GM21723 (cell line): ENCODE results near the gene FMR1.

Experiments used
- ATAC-seq: cut with Tn5 transposase; IDR thresholded peaks from one replicate; pipeline ENCODE4 v1.9.1; 2021; ENCODE audit warnings: mild to moderate bottlenecking, moderate library complexity; ENCODE audit not compliant: unreplicated experiment

Gene FMR1

DNA sequence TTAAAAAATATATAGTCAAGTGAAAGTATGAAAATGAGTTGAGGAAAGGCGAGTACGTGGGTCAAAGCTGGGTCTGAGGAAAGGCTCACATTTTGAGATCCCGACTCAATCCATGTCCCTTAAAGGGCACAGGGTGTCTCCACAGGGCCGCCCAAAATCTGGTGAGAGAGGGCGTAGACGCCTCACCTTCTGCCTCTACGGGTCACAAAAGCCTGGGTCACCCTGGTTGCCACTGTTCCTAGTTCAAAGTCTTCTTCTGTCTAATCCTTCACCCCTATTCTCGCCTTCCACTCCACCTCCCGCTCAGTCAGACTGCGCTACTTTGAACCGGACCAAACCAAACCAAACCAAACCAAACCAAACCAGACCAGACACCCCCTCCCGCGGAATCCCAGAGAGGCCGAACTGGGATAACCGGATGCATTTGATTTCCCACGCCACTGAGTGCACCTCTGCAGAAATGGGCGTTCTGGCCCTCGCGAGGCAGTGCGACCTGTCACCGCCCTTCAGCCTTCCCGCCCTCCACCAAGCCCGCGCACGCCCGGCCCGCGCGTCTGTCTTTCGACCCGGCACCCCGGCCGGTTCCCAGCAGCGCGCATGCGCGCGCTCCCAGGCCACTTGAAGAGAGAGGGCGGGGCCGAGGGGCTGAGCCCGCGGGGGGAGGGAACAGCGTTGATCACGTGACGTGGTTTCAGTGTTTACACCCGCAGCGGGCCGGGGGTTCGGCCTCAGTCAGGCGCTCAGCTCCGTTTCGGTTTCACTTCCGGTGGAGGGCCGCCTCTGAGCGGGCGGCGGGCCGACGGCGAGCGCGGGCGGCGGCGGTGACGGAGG lies at the start of gene FMR1:
Gene FMR1, plus strand, starts transcription at position 728 of the 831 bp plus-strand sequence. CDS start 261 bp downstream, outside the sequence.
- ATAC-seq = peak; percentile 80

DNA sequence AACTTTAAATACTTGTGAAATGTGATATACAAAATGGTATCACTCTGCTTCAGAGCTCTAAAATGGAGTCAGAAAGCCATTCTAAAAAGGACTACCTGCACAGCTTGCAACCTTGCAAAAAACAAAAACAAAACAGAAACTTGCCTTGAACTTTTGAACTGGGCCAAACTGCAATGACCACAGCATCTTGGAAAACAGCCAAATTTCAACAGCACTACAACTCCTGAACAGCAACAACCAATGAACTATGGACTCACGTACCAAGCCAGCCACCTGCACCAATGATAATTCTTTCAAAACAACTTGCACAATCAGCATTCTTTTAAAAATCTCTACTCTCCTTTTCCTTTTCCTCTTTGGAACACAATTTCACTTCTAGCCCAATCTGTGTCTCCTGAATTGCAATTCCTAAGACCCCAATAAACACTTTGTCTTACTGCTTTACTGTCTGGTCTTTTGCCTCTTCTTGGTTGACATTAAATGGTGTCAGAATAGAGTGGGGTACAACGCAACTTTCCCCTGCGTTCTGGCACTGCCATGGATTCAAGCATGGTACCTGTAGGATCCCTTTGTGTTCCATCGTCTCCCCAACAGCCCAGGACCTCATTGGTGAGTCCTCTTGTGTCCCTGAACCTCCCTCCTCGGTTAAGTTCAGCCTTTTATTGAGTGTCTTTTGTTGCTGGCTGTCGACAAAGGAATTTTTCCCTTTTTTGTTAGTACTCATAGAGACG lies 35.7 kb upstream of the FMR1 start:
- peak; percentile 96 for ATAC-seq

DNA sequence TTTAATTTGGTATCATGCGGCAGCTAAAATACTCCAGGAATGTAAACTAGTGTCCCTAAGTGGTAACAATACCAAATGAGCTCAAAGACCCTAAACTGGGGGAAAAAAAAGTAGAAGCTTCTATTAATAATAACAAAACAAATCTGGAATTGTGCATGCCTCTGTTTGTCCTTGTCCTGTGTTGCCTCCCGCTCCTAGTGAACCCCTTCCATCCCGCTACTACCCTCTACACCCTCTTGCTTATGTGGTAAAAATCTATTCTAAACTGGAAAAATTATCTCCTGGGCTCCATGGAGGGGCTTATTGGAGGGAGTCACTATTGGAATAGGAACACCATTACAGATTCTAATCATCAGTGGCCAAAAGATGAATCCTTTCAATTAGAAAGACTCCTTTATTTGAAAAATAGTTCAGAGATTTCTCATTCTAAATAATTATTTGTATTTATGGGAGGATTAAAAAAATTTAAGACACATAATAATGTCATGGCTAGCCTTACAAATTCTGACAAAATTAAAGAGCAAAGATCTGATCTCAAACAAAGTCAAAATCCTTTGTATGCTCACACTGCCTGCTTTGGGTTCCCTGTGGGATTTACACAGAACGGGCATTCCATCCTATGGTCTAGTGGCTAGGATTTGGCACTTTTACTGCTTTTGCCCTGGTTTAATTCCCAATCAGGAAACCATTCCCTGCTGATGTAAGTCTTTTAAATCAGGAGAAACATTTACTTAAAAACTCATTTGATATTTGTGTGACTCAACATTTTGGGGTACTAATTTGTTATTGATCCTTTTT lies 34.7 kb upstream of the FMR1 start:
- no peak for ATAC-seq

DNA sequence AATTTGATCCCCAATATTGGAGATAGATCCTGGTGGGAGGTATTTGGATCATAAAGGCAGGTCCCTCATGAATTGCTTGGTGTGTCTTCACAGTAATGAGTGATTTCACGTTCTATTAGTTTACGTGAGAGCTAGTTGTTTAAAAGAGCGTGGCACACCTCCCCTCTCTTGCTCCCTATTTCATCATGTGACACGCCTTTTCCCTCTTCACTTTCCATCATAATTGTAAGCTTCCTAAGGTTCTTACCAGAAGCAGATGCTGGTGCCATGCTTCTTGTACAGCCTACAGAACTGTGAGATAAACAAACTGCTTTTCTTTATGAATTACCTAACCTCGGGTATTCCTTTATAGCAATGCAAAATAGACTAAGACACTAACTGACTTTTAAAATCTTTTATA lies 34.0 kb upstream of the FMR1 start:
- no peak for ATAC-seq

DNA sequence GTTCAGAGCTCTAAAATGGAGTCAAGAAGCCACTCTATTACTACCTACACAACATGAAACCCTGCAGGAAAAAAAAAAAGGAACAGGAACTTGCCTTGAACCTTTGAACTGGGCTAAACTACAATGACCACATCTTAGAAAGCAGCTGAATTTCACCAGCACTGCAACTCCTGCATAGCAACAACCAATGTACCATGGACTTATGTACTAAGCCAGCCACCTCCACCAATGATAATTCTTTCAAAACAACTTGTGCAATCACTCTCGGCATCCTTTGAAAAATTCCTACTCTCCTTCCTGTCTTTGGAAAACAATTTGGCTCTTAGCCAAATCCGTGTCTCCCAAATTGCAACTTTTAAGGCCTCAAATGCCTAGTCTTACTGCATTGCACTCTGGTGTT lies 26.8 kb upstream of the FMR1 start:
- ATAC-seq = no peak

DNA sequence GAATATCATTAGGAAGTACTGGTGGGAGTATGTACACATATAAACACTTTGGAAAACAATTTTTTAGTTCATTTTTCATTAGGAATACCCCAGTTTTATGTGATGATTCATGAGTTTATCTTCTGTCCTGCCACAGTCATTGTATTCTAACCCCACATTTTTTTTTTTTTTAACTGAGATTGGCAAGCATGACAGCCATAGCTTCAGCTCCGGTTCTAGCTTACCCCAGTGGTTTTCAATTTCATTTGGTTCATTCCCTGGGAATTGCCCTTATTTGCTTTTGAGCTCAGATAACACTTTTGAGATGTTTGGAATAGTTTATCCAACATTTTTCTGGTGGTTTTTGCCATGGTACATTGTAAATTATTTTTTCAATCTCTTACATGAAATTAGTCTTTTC lies 21.0 kb upstream of the FMR1 start:
- no peak for ATAC-seq

DNA sequence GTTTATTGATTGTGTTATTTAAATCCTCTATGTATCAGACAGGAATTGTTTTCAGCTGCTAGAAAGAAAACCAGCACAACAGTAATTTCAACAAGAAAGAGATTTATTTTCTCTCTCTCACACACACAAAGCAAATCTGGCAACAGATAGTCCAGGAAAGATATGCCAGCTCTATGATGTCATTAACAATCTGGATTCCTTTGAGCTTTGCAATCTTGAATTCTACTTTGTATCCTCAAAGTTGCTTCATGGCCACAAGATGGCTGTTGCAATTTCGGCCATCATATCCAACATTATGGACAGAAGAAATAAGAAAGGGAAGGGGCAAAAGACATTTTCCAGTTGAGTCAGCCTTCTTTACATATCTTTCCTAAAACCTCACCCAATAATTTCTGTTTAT lies 19.8 kb upstream of the FMR1 start:
- no peak for ATAC-seq

DNA sequence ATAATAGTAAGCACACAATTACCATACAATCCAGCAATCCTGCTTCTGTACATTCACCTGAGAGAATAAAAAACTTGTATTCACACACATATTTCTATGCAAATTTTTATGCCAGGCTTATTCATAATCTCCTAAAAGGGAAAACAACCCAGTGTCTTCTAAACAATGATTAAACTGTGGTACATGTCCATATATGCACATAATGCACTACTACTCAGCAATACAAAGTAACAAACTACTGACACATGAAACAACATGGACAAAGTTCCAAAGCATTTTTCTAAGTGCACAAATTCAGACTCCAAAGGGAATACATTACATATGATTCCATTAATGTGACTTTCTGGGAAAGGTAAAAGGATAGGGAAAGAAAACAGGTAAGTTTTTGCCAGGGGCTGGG lies 18.0 kb upstream of the FMR1 start:
- ATAC-seq = no peak

DNA sequence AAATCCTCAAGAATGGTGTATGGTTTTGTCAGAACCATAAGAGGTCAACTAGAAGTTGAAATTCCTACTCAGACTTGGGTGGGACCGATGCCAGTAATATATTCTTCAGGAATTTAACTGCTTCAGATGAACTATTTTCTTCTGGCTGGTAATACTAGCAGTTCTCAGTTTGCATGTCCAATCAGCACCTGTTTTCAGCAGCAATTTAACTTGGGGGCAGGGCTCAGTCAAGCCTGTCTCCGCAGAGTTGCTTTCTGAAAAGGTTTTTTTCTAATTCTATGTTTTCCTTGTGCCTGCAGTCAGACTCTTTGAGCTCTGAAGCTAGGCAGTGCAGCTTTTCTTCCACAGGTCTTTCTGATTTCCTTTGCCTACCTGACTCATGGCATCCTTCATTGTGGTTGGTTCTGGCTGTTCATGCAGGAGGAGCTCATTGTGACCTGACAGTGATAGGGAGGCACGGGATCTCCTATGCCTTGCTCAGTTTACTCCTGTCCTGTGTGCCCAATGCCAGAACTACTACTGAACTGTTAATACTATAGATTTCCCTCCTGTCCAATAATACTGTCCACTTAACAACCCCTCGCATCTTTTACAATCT lies 17.3 kb upstream of the FMR1 start:
- no peak for ATAC-seq

DNA sequence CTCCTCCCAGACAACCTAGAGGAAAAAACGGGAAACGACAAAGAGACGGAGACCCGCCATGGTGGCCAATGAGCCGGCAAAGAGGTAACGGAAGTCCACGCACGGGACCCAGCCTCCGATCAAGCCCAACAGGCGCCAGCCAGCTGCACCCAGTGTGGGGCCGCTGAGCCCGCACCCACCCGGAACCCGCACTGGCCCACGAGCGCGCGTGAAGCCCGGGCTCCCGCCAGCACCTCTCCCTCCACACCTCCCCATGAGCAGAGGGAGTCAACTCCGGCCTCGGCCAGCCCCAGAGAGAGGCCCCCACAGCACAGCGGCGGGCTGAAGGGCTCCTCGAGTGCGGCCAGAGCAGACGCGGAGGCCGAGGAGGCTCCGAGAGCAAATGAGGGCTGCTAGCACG lies 14.6 kb upstream of the FMR1 start:
- no peak for ATAC-seq

DNA sequence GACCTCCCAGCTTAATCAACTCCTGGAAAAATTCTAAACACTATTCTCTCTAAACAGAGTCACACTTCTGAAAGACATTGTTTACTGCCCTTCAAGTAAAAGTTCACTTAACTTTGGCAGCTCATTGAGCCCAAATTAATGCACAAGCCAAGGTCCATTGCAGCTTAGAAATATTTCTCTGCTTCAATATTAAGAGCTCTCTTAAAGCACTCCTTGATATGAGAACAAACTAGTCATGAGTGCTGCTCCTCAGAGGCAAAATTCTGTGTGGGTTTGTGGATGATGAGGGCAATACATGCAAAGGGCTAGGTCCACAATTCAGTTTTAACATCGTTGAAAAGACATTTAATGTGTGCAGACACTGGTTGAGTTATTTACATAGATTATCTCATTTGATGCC lies 12.8 kb upstream of the FMR1 start:
- ATAC-seq = no peak

DNA sequence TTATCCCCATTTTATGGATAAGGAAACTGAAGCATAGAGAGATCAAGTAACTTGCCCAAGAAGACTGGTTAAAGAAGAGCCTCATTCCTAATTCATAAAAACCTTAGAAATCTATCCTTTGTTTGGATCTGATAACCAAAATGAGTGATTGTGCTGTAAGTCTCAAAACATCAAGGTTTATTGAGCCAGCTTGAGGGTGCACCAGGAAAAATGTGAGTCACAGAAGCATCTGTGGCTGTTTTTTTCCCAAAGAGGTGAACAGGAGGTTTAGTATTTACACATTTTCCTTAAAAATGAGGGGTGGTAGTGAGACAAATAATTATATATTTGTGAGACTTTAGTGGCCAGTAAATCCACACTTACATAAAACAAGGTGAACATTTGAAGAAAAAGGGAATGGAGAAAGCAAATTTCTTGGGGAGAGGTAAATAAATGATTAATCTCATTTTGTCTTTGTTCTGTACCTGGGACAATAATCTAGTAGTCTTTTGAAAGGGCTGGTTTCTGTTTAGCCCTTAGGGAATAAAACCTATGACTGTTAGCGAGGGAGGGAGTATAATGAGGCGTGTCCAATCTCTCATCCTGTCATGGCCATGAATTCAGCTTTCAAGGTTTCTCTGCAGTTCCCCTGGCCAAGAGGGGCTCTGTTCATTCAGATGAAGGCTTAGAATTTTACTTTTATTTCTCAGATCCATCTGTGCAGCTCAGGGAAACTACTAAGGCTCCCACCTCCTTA lies 12.2 kb upstream of the FMR1 start:
- peak; percentile 73 for ATAC-seq

DNA sequence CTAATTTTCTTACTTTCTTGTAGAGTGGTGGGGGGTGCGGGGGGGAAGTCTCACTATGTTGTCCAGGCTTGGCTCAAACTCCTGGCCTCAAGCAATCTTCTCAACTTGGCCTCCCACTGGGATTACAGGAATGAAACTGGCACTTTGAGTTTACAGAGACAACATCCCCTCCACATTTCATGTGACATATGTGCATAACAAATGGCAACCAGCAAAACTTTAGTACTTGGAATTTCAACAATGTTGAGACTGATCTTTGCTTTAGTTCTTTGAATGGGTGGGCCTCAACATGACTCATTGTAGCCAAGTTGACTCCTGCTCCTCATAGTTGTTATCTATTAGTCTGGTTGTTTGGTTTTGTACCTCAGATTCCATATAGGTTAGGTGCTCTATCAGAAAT lies 11.4 kb upstream of the FMR1 start:
- no peak for ATAC-seq

DNA sequence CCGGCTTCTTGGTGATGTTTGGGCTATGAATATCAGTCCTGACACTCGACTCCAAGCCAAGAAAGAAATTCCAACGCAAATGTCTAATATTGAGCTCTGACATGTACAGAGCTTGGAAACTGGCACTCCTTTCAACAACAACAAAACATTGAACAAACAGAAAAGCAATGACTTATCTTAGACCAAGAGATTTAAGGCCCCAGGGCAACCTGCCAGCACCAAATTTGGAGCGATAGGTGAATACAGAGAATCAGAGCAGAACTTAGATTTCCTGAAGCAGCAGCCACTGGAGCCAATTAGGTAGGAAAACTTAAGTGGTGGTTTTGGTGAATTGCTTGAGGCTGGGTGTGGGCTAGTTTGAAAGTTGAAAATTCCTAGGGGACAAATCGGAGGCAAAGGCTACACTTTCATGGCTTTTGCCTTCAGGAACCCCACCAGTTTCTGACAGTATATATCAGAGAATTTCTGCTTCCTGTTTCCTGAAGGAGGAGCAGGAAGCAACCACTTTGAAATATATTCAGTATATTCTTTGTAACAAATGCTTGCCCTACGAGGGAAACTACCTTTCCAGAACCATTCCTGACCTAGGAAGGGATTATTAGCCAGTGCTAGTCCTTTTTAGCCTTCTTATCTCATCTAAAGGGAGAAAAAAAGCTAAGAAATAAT lies 10.1 kb upstream of the FMR1 start:
- no peak for ATAC-seq

DNA sequence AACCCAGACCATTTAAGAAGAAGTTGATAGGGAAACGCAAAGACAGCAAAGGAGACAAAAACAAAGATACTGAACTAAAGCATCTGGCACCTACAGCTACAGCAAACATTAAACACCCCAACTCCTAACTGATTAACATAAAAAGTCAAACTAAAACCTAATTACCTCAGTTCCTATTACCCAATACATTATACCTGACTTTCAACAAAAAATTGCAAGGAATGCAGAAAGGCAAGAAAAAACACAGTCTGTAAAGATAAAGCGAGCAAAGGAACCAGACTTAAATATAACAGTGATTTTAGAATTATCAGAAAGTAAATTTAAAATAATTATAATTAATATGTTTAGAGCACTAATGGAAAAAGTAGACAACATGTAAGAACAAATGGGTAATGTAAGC lies 9.4 kb upstream of the FMR1 start:
- ATAC-seq = no peak

DNA sequence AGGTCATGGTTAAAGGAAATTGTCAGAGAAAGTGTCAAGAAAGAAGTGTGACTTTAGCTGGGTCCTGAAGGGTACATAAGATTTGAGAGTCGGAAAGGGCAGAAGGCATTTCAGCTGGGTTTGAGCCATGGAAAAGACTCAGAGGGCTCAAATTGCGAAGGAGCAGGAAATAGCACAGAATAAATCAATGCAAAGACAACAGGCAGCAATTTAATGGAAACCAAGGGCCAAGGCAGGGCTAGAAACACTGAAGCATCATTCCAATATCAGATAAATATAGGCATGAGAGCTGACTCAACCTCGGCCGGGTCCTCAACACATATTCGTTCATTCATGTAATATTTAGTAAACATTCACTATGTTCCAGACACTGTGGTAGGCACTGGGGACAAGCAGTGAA lies 3.6 kb upstream of the FMR1 start:
- ATAC-seq = no peak

DNA sequence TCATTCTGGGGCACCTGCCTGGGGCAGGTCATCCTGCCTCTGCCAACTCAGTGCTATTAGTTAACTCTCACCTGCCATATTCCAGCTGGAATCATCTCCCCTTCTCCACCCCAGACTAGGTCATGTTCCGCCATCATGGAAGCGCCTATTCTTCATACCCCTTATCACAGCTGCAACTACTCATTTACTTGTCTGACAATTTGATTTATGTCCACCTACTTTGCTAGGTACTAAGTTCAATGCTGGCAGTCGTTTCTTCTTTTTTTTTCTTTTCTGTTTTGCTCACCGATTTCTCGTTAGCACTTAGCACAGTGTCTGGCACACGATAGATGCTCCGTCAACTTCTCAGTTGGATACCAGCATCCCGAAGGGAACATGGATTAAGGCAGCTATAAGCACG lies 1.1 kb upstream of the FMR1 start:
- no peak for ATAC-seq

DNA sequence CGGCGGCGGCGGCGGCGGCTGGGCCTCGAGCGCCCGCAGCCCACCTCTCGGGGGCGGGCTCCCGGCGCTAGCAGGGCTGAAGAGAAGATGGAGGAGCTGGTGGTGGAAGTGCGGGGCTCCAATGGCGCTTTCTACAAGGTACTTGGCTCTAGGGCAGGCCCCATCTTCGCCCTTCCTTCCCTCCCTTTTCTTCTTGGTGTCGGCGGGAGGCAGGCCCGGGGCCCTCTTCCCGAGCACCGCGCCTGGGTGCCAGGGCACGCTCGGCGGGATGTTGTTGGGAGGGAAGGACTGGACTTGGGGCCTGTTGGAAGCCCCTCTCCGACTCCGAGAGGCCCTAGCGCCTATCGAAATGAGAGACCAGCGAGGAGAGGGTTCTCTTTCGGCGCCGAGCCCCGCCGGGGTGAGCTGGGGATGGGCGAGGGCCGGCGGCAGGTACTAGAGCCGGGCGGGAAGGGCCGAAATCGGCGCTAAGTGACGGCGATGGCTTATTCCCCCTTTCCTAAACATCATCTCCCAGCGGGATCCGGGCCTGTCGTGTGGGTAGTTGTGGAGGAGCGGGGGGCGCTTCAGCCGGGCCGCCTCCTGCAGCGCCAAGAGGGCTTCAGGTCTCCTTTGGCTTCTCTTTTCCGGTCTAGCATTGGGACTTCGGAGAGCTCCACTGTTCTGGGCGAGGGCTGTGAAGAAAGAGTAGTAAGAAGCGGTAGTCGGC lies 528 bp downstream of the FMR1 start:
- ATAC-seq = peak; percentile 44

DNA sequence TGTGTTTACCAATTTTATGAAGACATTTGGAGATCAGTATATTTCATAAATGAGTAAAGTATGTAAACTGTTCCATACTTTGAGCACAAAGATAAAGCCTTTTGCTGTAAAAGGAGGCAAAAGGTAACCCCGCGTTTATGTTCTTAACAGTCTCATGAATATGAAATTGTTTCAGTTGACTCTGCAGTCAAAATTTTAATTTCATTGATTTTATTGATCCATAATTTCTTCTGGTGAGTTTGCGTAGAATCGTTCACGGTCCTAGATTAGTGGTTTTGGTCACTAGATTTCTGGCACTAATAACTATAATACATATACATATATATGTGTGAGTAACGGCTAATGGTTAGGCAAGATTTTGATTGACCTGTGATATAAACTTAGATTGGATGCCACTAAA lies 1.9 kb downstream of the FMR1 start:
- ATAC-seq = no peak
